HepG2 (cell line): Measurements from ENCODE around the gene SEC62. TPM values are rescaled to one million over a fixed set of nuclear protein-coding genes. Genes with fewer than 3 reads are reported as not detected.

Experiments
- ATAC-seq: fragments of 200-7000 bp; cut with Tn5 transposase; 3 replicates; pipeline ENCODE4 v1.9.1; 2020; ENCODE audit warnings: mild to moderate bottlenecking, moderate library complexity
- BruUV-seq: library from RNA; stranded (reverse); fragments of 400-500 nt; replicated peaks from 2 replicates; lab custom pipeline; 2021; lab: Mats Ljungman, UMichigan
- CTCF ChIA-PET: fragments of 300-600 bp; formaldehyde crosslinking; extraction: SDS; loops from one replicate; lab custom pipeline; 2021; ENCODE audit warnings: low total read pairs, inconsistent platforms, low intra/inter-chr PET ratio; lab: Yijun Ruan, JAX
- POLR2A ChIA-PET: fragments of 350-600 bp; sonication (Branson Sonifier 250); formaldehyde crosslinking; loops from one replicate; lab custom pipeline; 2020; ENCODE audit warnings: antibody characterized with exemption, inconsistent platforms; lab: Yijun Ruan, JAX
- DNase-seq: peaks from one replicate; pipeline ENCODE4 v3.0.0-alpha.2; 2015; ENCODE audit warnings: low spot score
- FAIRE-seq: peaks from 3 replicates; lab custom pipeline; 2011; peaks lifted over from hg19 to GRCh38; lab: Jason Lieb, UNC
- H2AFZ ChIP-seq: one replicate; pipeline ENCODE4 v1.6.1; 2011; ENCODE audit warnings: low read length, inconsistent platforms
- H3K27ac ChIP-seq: fragments of 300-600 bp; 3 replicates; pipeline ENCODE4 v1.8.0; 2011; ENCODE audit warnings: mixed run types, mild to moderate bottlenecking, mixed read lengths, low read length, inconsistent platforms; ENCODE audit not compliant: insufficient read depth; ENCODE audit errors: extremely low read length
- H3K27me3 ChIP-seq, 2 experiments: fragments of 200-600 bp in 1 of 2; 2 replicates in 1 of 2; 3 replicates in 1 of 2; pipeline versions ENCODE4 v1.6.0 to v1.8.0; 2011; ENCODE audit warnings: low read length in 2 of 2, mild to moderate bottlenecking in 2 of 2, moderate library complexity in 2 of 2, inconsistent platforms in 1 of 2; ENCODE audit not compliant: insufficient read depth in 2 of 2, control insufficient read depth in 1 of 2
- H3K36me3 ChIP-seq, 2 experiments: fragments of 200-600 bp in 1 of 2; replicated peaks in 1 of 2; 2 replicates in 1 of 2; 3 replicates in 1 of 2; pipeline versions ENCODE4 v1.5.1 to v1.8.0; 2011; ENCODE audit warnings: low read length in 2 of 2, inconsistent platforms in 1 of 2; ENCODE audit not compliant: insufficient read depth in 2 of 2, control insufficient read depth in 1 of 2
- H3K4me1 ChIP-seq: 2 replicates; pipeline ENCODE4 v1.5.1; 2012; ENCODE audit warnings: low read length, inconsistent platforms; ENCODE audit not compliant: insufficient read depth
- H3K4me2 ChIP-seq: 2 replicates; pipeline ENCODE4 v1.6.0; 2011; ENCODE audit warnings: low read depth, low read length, inconsistent platforms
- H3K4me3 ChIP-seq, 3 experiments: fragments of 200-600 bp in 1 of 3; sonication (generic), shearing (Covaris generic) in 1 of 3; replicated peaks in 1 of 3; 2 replicates each; pipeline ENCODE4 v1.5.1; 2011 to 2016; ENCODE audit warnings: low read length in 3 of 3, inconsistent platforms in 2 of 3, low read depth in 2 of 3, mild to moderate bottlenecking in 2 of 3, control low read depth in 1 of 3, mixed read lengths in 1 of 3; ENCODE audit not compliant: insufficient read depth in 1 of 3
- H3K79me2 ChIP-seq: one replicate; pipeline ENCODE4 v1.6.1; 2011; ENCODE audit warnings: low read length, inconsistent platforms; ENCODE audit not compliant: insufficient read depth
- H3K9ac ChIP-seq: 2 replicates; pipeline ENCODE4 v1.6.0; 2011; ENCODE audit warnings: mild to moderate bottlenecking, low read depth, low read length, inconsistent platforms; ENCODE audit not compliant: insufficient read depth
- H3K9me3 ChIP-seq: 2 replicates; pipeline ENCODE4 v1.5.1; 2012; ENCODE audit warnings: mild to moderate bottlenecking, low read length
- H4K20me1 ChIP-seq: 2 replicates; pipeline ENCODE4 v1.6.0; 2011; ENCODE audit warnings: inconsistent platforms, mild to moderate bottlenecking, low read length, moderate library complexity; ENCODE audit not compliant: insufficient read depth
- EEA1 ChIP-seq: sonication (generic); formaldehyde crosslinking; IDR thresholded peaks from 2 replicates; pipeline ENCODE4 v1.5.1; 2020; ENCODE audit warnings: mild to moderate bottlenecking, missing genetic modification reagents, borderline replicate concordance
- HES4 ChIP-seq: sonication (generic); formaldehyde crosslinking; IDR thresholded peaks from 2 replicates; pipeline ENCODE4 v1.9.0; 2021; ENCODE audit warnings: mild to moderate bottlenecking, missing genetic modification reagents, borderline replicate concordance
- STAG1 ChIP-seq: sonication (generic); formaldehyde crosslinking; IDR thresholded peaks from 2 replicates; pipeline ENCODE4 v1.4.0; 2020; ENCODE audit warnings: missing genetic modification reagents
- ZBTB38 ChIP-seq: sonication (generic); formaldehyde crosslinking; IDR thresholded peaks from 2 replicates; pipeline ENCODE4 v1.5.1; 2020; ENCODE audit warnings: mild to moderate bottlenecking, missing genetic modification reagents
- ZNF737 ChIP-seq: sonication (generic); formaldehyde crosslinking; IDR thresholded peaks from 2 replicates; pipeline ENCODE4 v1.5.0; 2020; ENCODE audit warnings: missing genetic modification reagents, mild to moderate bottlenecking, borderline replicate concordance
- WGBS: methylation state at CpG from one replicate; pipeline ENCODE4 v1.1.6; 2017; ENCODE audit warnings: low lambda C conversion rate; 5-methylcytosine and 5-hydroxymethylcytosine counted together
- in situ Hi-C: cut with HindIII; loops from 2 replicates; pipeline ENCODE4 v1.10.0; 2017; ENCODE audit warnings: low pct_unique_long_range_greater_than_20kb; ENCODE audit not compliant: extremely low pct_ligation_motif_present
- intact Hi-C: fragments of 100-400 bp; cut with micrococcal nuclease; formaldehyde crosslinking; loops from one replicate; pipeline ENCODE4 v1.10.0; 2022; ENCODE audit not compliant: unreplicated experiment
- polyA plus RNA-seq, 8 experiments: library from polyadenylated mRNA; depleted of rRNA in 3 of 8; stranded (reverse) in 7 of 8; unstranded in 1 of 8; fragments of >200 nt; fragmentation: Illumina TruSeq in 4 of 8; extraction: Trizol in 4 of 8; gene quantifications; 2 replicates each; pipeline versions ENCODE4 v1.2.1 to v1.2.3, GENCODE V29; 2011 to 2016; ENCODE audit warnings: low read depth in 4 of 8, missing spikeins in 1 of 8, mixed read lengths in 1 of 8; ENCODE audit not compliant: insufficient read depth in 1 of 8
- total RNA-seq, 5 experiments: library from RNA; depleted of rRNA; stranded (reverse); fragments of >200 nt; fragmentation: Illumina TruSeq; extraction: Trizol; gene quantifications; 2 replicates each; pipeline ENCODE4 v1.2.3, GENCODE V29; 2016; ENCODE audit warnings: low read depth in 1 of 5
- TF ChIP-seq, protein P1 (sequence below): sonication (generic); formaldehyde crosslinking; IDR thresholded peaks from 2 replicates; pipeline ENCODE4 v1.5.0; 2020; ENCODE audit warnings: missing genetic modification reagents
- TF ChIP-seq, protein P2 (sequence below): sonication (generic); formaldehyde crosslinking; IDR thresholded peaks from 2 replicates; pipeline ENCODE4 v1.5.0; 2020; ENCODE audit warnings: missing genetic modification reagents
- TF ChIP-seq, protein P3 (sequence below): sonication (generic); formaldehyde crosslinking; IDR thresholded peaks from 2 replicates; pipeline ENCODE4 v1.5.0; 2020; ENCODE audit warnings: missing genetic modification reagents, mild to moderate bottlenecking, borderline replicate concordance
- TF ChIP-seq, protein P4 (sequence below): sonication (generic); formaldehyde crosslinking; IDR thresholded peaks from 2 replicates; pipeline ENCODE4 v1.4.0; 2020; ENCODE audit warnings: low read depth, mild to moderate bottlenecking, missing genetic modification reagents

Gene SEC62
- total and polyA plus RNA-seq, 2 of the 13 experiments (the other 11 are each of a cell fraction or from before 2014, with no cell fraction given) = 54.0 to 68.7 TPM

DNA sequence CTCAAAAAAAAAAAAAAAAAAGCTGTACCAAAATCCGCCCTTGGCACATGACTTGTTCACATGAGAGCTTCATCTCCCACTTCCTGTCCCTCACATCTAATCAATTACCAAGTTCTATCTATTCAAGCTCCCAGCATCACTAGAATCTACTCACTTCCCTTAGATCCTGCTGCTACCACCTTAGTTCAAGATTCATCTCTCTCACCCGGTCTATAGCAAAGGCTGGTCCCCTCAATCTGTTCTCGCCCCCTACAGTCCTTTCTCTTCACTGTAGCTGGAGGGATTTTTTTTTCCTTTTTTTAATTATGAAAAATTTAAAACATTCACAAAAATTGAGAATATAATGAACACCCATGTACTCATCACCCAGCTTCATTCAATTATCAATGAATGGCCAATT lies 54.5 kb downstream of the SEC62 start:
- Histone ChIP-seq H3K79me2 (no peaks in the 10 kb centered on the region), H2AFZ (no peak overlapping the region), H3K9me3 (no peaks in the 10 kb centered on the region), H3K4me2 (no peak overlapping the region), H3K9ac (no peak overlapping the region), H3K4me3 (no peak overlapping the region), H3K27me3 (peaks cover 1 to 5% of the 10 kb centered on the region in 2 experiments; a peak in 2 of 5 replicates), H3K4me1 (peaks cover 45% of the 10 kb centered on the region), H4K20me1 (no peaks in the 10 kb centered on the region), H3K36me3 (no peaks in the 10 kb centered on the region), H3K27ac (no peak overlapping the region)
- intact Hi-C loops = loop anchor here (10.0 kb wide), 1 partner anchor 256 kb away; the partner anchor contains the start of genes ACTRT3 and TERC
- ATAC-seq = peak; percentile 53
- WGBS = 52% methylated on average over 3 of the region's 3 CpGs
- no peak for DNase-seq
- FAIRE-seq = no peak
- CTCF ChIA-PET = no interaction called here
- in situ Hi-C loops = no loop called here
- POLR2A ChIA-PET = no interaction called here
- BruUV-seq = no TSS peak
- TF ChIP-seq STAG1 = peak; percentile 28
- TF ChIP-seq ZBTB38 (CRISPR knock-in tag) = no peak

DNA sequence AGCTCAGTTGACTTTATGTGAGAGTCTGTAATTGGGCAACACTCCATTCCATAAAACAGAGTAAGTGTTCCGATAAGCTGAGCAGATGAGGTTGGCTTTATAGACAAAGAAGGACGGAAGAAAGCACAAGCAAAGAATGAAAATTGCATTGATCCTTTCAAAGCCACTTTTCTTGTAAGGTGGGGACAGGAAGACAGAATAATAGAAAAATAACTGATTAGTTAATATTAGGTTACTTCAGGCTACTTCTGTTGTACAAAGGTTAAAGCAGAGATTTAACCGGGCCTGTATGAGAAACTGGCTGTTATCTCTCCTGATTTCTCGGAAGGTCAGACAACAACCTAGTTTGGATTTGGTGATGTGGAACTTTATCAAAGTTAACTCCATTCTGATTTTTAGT lies 55.7 kb downstream of the SEC62 start:
- peaks cover 47% of the 10 kb centered on the region for H3K4me1 ChIP-seq
- no peak for DNase-seq
- ChIA-PET CTCF (no interaction called here), POLR2A (no interaction called here)
- no peak overlapping the region for H2AFZ ChIP-seq
- 11% methylated on average over 4 of the region's 4 CpGs for whole genome bisulfite sequencing
- no peak for ATAC-seq
- FAIRE-seq = no peak
- H4K20me1 ChIP-seq = no peaks in the 10 kb centered on the region
- no peak overlapping the region for H3K4me3 ChIP-seq
- H3K27me3 ChIP-seq = peaks cover 1 to 5% of the 10 kb centered on the region in 2 experiments; a peak in 2 of 5 replicates
- H3K9me3 ChIP-seq = no peaks in the 10 kb centered on the region
- peak overlapping the region; percentile 24; the same call in 1 of the 2 replicates for H3K4me2 ChIP-seq
- intact Hi-C loops = loop anchor here (10.0 kb wide), 1 partner anchor 258 kb away; the partner anchor contains the start of genes ACTRT3 and TERC
- H3K9ac ChIP-seq = no peak overlapping the region
- BruUV-seq = no TSS peak
- TF ChIP-seq, protein P1, sequence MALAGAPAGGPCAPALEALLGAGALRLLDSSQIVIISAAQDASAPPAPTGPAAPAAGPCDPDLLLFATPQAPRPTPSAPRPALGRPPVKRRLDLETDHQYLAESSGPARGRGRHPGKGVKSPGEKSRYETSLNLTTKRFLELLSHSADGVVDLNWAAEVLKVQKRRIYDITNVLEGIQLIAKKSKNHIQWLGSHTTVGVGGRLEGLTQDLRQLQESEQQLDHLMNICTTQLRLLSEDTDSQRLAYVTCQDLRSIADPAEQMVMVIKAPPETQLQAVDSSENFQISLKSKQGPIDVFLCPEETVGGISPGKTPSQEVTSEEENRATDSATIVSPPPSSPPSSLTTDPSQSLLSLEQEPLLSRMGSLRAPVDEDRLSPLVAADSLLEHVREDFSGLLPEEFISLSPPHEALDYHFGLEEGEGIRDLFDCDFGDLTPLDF (CRISPR knock-in tag) = no peak
- no peak for TF ChIP-seq HES4
- TF ChIP-seq, protein P2, sequence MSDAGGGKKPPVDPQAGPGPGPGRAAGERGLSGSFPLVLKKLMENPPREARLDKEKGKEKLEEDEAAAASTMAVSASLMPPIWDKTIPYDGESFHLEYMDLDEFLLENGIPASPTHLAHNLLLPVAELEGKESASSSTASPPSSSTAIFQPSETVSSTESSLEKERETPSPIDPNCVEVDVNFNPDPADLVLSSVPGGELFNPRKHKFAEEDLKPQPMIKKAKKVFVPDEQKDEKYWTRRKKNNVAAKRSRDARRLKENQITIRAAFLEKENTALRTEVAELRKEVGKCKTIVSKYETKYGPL (CRISPR knock-in tag) = no peak
- TF ChIP-seq, protein P3, sequence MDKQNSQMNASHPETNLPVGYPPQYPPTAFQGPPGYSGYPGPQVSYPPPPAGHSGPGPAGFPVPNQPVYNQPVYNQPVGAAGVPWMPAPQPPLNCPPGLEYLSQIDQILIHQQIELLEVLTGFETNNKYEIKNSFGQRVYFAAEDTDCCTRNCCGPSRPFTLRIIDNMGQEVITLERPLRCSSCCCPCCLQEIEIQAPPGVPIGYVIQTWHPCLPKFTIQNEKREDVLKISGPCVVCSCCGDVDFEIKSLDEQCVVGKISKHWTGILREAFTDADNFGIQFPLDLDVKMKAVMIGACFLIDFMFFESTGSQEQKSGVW (CRISPR knock-in tag) = no peak
- TF ChIP-seq, protein P4, sequence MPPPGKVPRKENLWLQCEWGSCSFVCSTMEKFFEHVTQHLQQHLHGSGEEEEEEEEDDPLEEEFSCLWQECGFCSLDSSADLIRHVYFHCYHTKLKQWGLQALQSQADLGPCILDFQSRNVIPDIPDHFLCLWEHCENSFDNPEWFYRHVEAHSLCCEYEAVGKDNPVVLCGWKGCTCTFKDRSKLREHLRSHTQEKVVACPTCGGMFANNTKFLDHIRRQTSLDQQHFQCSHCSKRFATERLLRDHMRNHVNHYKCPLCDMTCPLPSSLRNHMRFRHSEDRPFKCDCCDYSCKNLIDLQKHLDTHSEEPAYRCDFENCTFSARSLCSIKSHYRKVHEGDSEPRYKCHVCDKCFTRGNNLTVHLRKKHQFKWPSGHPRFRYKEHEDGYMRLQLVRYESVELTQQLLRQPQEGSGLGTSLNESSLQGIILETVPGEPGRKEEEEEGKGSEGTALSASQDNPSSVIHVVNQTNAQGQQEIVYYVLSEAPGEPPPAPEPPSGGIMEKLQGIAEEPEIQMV = no peak
- TF ChIP-seq ZNF737 (CRISPR knock-in tag) = no peak
- no peak for TF ChIP-seq EEA1 (CRISPR knock-in tag)
- no peak overlapping the region for H3K27ac ChIP-seq
- H3K79me2 ChIP-seq = no peaks in the 10 kb centered on the region
- in situ Hi-C loops = no loop called here
- H3K36me3 ChIP-seq = no peaks in the 10 kb centered on the region
